ENCODE measurements around the gene CST5.

DNA sequence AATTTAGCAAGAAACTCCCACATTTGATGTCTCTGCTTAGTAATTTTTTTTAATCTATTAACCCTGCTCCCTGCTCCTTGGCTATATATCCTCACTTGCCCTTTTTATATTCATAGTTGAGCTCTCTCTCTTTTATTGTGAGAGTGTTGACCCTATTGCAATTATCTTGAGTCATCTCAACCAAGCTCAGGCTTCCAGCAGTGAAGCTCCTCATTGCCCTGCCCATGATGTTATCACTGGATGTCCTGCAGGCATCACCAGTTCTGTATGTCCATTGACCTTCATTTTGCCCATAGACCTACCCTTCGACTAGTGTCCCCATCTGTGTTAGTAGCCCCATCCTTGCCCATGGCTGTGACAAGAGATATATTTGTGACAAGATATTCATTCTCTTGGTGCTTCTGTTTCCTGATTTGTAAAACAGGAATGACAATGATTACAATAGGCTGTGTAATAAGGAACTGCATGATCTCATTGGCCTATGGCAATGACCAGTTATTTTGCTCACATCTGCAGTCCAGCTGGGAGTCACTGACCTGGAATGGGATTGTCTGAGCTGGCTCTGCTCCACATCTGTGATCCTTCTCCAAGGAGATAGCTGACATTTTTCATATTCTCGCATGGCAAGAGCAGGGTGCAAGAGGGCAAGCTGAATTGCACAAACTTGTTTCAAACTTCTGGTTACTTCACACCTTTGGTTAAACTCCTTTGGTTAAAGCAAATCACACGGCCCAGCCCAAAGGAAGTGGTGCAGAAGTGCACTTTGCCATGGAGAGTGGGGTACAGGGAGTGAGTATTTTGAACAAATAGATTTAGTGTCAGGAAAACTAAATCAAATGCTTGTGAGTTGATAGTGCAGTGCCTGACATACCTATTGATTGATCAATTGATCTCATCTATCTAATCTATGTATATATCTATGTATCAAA is 47.7 kb upstream of the CST5 start:
- TF ChIP-seq POLR2A (IDR thresholded peaks at IDR 0.05), result no peak
- TF ChIP-seq, protein P1, sequence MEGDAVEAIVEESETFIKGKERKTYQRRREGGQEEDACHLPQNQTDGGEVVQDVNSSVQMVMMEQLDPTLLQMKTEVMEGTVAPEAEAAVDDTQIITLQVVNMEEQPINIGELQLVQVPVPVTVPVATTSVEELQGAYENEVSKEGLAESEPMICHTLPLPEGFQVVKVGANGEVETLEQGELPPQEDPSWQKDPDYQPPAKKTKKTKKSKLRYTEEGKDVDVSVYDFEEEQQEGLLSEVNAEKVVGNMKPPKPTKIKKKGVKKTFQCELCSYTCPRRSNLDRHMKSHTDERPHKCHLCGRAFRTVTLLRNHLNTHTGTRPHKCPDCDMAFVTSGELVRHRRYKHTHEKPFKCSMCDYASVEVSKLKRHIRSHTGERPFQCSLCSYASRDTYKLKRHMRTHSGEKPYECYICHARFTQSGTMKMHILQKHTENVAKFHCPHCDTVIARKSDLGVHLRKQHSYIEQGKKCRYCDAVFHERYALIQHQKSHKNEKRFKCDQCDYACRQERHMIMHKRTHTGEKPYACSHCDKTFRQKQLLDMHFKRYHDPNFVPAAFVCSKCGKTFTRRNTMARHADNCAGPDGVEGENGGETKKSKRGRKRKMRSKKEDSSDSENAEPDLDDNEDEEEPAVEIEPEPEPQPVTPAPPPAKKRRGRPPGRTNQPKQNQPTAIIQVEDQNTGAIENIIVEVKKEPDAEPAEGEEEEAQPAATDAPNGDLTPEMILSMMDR (IDR thresholded peaks at IDR 0.05), result no peak
